C4-2B (cell line): Measurements from ENCODE around the gene AREG.

Source experiments
- ZFX ChIP-seq: fragments of 450-650 bp; IDR thresholded peaks from 2 replicates; pipeline ENCODE4 v1.6.1; 2017
- TF ChIP-seq, protein P1 (sequence below): fragments of 450-650 bp; conservative IDR thresholded peaks from 2 replicates; pipeline ENCODE4 v1.5.1; 2017; ENCODE audit warnings: mild to moderate bottlenecking

DNA sequence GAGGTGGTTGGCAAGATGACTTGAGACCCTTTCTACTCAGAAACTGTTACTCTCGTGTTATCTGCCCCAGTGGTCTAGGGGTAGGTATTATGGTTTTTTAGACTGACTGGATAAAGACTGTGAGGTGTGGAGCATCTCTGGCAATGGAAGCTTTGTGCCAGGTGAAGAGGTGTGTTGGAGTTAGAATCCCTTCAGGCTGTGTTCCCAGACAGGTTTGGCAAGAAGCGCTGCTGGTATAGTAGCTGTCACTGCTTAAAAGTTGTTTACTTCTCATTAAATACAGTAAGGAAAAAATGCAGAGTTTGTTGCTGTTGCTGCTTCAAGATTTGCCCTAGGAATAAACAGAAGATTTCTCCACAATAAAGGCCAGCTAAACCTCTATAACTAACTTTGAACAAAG is 35.3 kb downstream of the AREG start:
- TF ChIP-seq, protein P1, sequence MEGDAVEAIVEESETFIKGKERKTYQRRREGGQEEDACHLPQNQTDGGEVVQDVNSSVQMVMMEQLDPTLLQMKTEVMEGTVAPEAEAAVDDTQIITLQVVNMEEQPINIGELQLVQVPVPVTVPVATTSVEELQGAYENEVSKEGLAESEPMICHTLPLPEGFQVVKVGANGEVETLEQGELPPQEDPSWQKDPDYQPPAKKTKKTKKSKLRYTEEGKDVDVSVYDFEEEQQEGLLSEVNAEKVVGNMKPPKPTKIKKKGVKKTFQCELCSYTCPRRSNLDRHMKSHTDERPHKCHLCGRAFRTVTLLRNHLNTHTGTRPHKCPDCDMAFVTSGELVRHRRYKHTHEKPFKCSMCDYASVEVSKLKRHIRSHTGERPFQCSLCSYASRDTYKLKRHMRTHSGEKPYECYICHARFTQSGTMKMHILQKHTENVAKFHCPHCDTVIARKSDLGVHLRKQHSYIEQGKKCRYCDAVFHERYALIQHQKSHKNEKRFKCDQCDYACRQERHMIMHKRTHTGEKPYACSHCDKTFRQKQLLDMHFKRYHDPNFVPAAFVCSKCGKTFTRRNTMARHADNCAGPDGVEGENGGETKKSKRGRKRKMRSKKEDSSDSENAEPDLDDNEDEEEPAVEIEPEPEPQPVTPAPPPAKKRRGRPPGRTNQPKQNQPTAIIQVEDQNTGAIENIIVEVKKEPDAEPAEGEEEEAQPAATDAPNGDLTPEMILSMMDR, result no peak
- no peak for TF ChIP-seq ZFX
